Endodermal cell (in vitro differentiated cells): Measurements from ENCODE around the gene ATRN. TPM values are rescaled to one million over a fixed set of nuclear protein-coding genes. Genes with fewer than 3 reads are reported as not detected.

ENCODE experiments used
- DNase-seq: peaks from one replicate; pipeline ENCODE4 v3.0.0-alpha.2; 2017
- H3K27ac ChIP-seq: 2 replicates; pipeline ENCODE4 v1.5.1; 2013; ENCODE audit warnings: mild to moderate bottlenecking, low read depth, low read length, moderate library complexity
- H3K27me3 ChIP-seq: 2 replicates; pipeline ENCODE4 v1.6.1; 2013; ENCODE audit warnings: mild to moderate bottlenecking, low read length, moderate library complexity; ENCODE audit not compliant: insufficient read depth, control insufficient read depth, poor library complexity, severe bottlenecking
- H3K36me3 ChIP-seq: 2 replicates; pipeline ENCODE4 v1.7.0; 2013; ENCODE audit warnings: mild to moderate bottlenecking, low read length, moderate library complexity; ENCODE audit not compliant: control insufficient read depth, insufficient read depth
- H3K4me1 ChIP-seq: one replicate; pipeline ENCODE4 v1.7.0; 2013; ENCODE audit warnings: low read length; ENCODE audit not compliant: control insufficient read depth, insufficient read depth
- H3K4me3 ChIP-seq: 2 replicates; pipeline ENCODE4 v1.5.1; 2013; ENCODE audit warnings: mild to moderate bottlenecking, low read length, moderate library complexity
- H3K9ac ChIP-seq: 2 replicates; pipeline ENCODE4 v1.6.1; 2013; ENCODE audit warnings: mild to moderate bottlenecking, low read length, moderate library complexity; ENCODE audit not compliant: poor library complexity, severe bottlenecking; ENCODE audit errors: extremely low read depth
- H3K9me3 ChIP-seq: 2 replicates; pipeline ENCODE4 v1.6.1; 2013; ENCODE audit warnings: mild to moderate bottlenecking, low read length, moderate library complexity; ENCODE audit not compliant: control insufficient read depth
- H3K27ac Mint-ChIP-seq: 2 replicates; pipeline ENCODE4 v1.8.0; 2020; ENCODE audit warnings: mixed read lengths
- H3K27me3 Mint-ChIP-seq: 2 replicates; pipeline ENCODE4 v1.8.0; 2021; ENCODE audit warnings: mild to moderate bottlenecking, mixed read lengths; ENCODE audit not compliant: insufficient read depth
- H3K36me3 Mint-ChIP-seq: 2 replicates; pipeline ENCODE4 v1.8.0; 2020; ENCODE audit warnings: low read depth, mixed read lengths
- H3K4me1 Mint-ChIP-seq: 2 replicates; pipeline ENCODE4 v1.8.0; 2020; ENCODE audit warnings: mixed read lengths
- H3K4me3 Mint-ChIP-seq: 2 replicates; pipeline ENCODE4 v1.8.0; 2020; ENCODE audit warnings: mild to moderate bottlenecking, moderate library complexity, mixed read lengths
- H3K9me3 Mint-ChIP-seq: 2 replicates; pipeline ENCODE4 v1.8.0; 2020; ENCODE audit warnings: mild to moderate bottlenecking, mixed read lengths
- WGBS, 2 experiments: methylation state at CpG; one replicate each; pipeline versions ENCODE4 v1.1.5 to v1.1.7; 2013; ENCODE audit warnings: missing lambda C conversion rate in 2 of 2, mixed read lengths in 1 of 2; ENCODE audit not compliant: insufficient coverage in 1 of 2, insufficient read length in 1 of 2; 5-methylcytosine and 5-hydroxymethylcytosine counted together
- total RNA-seq, 2 donors: library from RNA; stranded (reverse); fragmentation: NEBNext Ultra II Directional in 1 of 2; extraction: Animal tissue kit (Norgen Biotek cat#: 25700) in 1 of 2; gene quantifications; 2 replicates in 1 of 2; 3 replicates in 1 of 2; pipeline ENCODE4 v1.2.1, GENCODE V29; 2021
- TF ChIP-seq, protein P1 (sequence below): fragments of 200-600 bp; sonication (generic); conservative IDR thresholded peaks from 2 replicates; pipeline ENCODE4 v1.5.0; 2021; ENCODE audit warnings: antibody characterized with exemption, mild to moderate bottlenecking

The ATRN gene
- total RNA-seq, 2 donors from 2014 or later, result 27.4 to 31.2 TPM

GRCh38 chr20:3572151-3572550 is 101.3 kb downstream of the ATRN start:
- Mint-ChIP-seq H3K36me3 (peaks cover 25% of the 10 kb centered on the region), H3K27me3 (no peaks in the 10 kb centered on the region), H3K4me1 (no peaks in the 10 kb centered on the region), H3K4me3 (no peak overlapping the region), H3K9me3 (no peaks in the 10 kb centered on the region), H3K27ac (no peak overlapping the region)
- Histone ChIP-seq H3K27ac (no peak overlapping the region), H3K27me3 (no peaks in the 10 kb centered on the region), H3K36me3 (peaks cover 17% of the 10 kb centered on the region), H3K4me3 (no peak overlapping the region), H3K4me1 (no peaks in the 10 kb centered on the region), H3K9ac (no peak overlapping the region), H3K9me3 (no peaks in the 10 kb centered on the region)
- TF ChIP-seq, protein P1, sequence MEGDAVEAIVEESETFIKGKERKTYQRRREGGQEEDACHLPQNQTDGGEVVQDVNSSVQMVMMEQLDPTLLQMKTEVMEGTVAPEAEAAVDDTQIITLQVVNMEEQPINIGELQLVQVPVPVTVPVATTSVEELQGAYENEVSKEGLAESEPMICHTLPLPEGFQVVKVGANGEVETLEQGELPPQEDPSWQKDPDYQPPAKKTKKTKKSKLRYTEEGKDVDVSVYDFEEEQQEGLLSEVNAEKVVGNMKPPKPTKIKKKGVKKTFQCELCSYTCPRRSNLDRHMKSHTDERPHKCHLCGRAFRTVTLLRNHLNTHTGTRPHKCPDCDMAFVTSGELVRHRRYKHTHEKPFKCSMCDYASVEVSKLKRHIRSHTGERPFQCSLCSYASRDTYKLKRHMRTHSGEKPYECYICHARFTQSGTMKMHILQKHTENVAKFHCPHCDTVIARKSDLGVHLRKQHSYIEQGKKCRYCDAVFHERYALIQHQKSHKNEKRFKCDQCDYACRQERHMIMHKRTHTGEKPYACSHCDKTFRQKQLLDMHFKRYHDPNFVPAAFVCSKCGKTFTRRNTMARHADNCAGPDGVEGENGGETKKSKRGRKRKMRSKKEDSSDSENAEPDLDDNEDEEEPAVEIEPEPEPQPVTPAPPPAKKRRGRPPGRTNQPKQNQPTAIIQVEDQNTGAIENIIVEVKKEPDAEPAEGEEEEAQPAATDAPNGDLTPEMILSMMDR, result no peak
- 100% methylated on average over 1 of the region's 1 CpG for WGBS, 2 experiments
- DNase-seq, result no peak

GRCh38 chr20:3576363-3576762 is 105.5 kb downstream of the ATRN start:
- Mint-ChIP-seq H3K4me1 (no peaks in the 10 kb centered on the region), H3K9me3 (no peaks in the 10 kb centered on the region), H3K27ac (no peak overlapping the region), H3K4me3 (no peak overlapping the region), H3K36me3 (peaks cover 24% of the 10 kb centered on the region), H3K27me3 (no peaks in the 10 kb centered on the region)
- no peak overlapping the region for H3K27ac ChIP-seq
- H3K27me3 ChIP-seq, result no peaks in the 10 kb centered on the region
- H3K4me1 ChIP-seq, result no peaks in the 10 kb centered on the region
- H3K36me3 ChIP-seq, result peaks cover 15% of the 10 kb centered on the region
- no peak overlapping the region for H3K9ac ChIP-seq
- TF ChIP-seq, protein P1, result no peak
- H3K4me3 ChIP-seq, result no peak overlapping the region
- DNase-seq, result no peak
- no peaks in the 10 kb centered on the region for H3K9me3 ChIP-seq

GRCh38 chr20:3577366-3577765 is 106.5 kb downstream of the ATRN start:
- peaks cover 15% of the 10 kb centered on the region for H3K36me3 ChIP-seq
- H3K4me1 ChIP-seq, result no peaks in the 10 kb centered on the region
- Mint-ChIP-seq H3K9me3 (no peaks in the 10 kb centered on the region), H3K4me3 (no peak overlapping the region), H3K27ac (no peak overlapping the region), H3K27me3 (no peaks in the 10 kb centered on the region), H3K4me1 (no peaks in the 10 kb centered on the region), H3K36me3 (peaks cover 24% of the 10 kb centered on the region)
- no peak overlapping the region for H3K27ac ChIP-seq
- no peaks in the 10 kb centered on the region for H3K9me3 ChIP-seq
- no peak for DNase-seq
- H3K4me3 ChIP-seq, result no peak overlapping the region
- TF ChIP-seq, protein P1, result no peak
- H3K9ac ChIP-seq, result no peak overlapping the region
- no peaks in the 10 kb centered on the region for H3K27me3 ChIP-seq
- 85 to 89% methylated on average over 1 of the region's 1 CpG for WGBS, 2 experiments
